Prostate gland (tissue), 2 donors: ENCODE data around the gene CACNA1S. TPM values are rescaled to one million over a fixed set of nuclear protein-coding genes. Genes with fewer than 3 reads are reported as not detected.

Experiments
- DNase-seq: peaks from one replicate; pipeline ENCODE4 v3.0.0-alpha.2; 2019; ENCODE audit warnings: low spot score
- H3K27ac ChIP-seq, 2 donors: fragments of 200-600 bp; sonication (generic); 2 replicates each; pipeline ENCODE4 v1.5.1; 2017 to 2019
- H3K27me3 ChIP-seq: fragments of 200-600 bp; sonication (generic); replicated peaks from 2 replicates; pipeline ENCODE4 v1.5.1; 2019; ENCODE audit not compliant: insufficient read depth
- H3K36me3 ChIP-seq, 2 donors: fragments of 200-600 bp; sonication (generic); 1 replicate in 1 of 2; 2 replicates in 1 of 2; pipeline versions ENCODE4 v1.5.1 to v1.8.1; 2017 to 2019
- H3K4me1 ChIP-seq: fragments of 200-600 bp; sonication (generic); replicated peaks from 2 replicates; pipeline ENCODE4 v1.5.1; 2019
- H3K4me3 ChIP-seq, 2 donors: fragments of 200-600 bp; sonication (generic); 2 replicates each; pipeline ENCODE4 v1.5.1; 2017 to 2019
- H3K9me3 ChIP-seq: fragments of 200-600 bp; sonication (generic); 2 replicates; pipeline ENCODE4 v1.5.1; 2017
- CTCF ChIP-seq, 4 experiments: fragments of 200-600 bp in 2 of 4; fragments of 450-650 bp in 2 of 4; sonication (generic) in 2 of 4; IDR thresholded peaks; 1 replicate in 3 of 4; 2 replicates in 1 of 4; pipeline ENCODE4 v1.5.1; 2016 to 2019; ENCODE audit warnings: antibody characterized with exemption in 4 of 4, mild to moderate bottlenecking in 2 of 4, moderate library complexity in 2 of 4
- POLR2A ChIP-seq: fragments of 450-650 bp; IDR thresholded peaks from one replicate; pipeline ENCODE4 v1.6.1; 2016; ENCODE audit warnings: antibody characterized with exemption, mild to moderate bottlenecking
- POLR2AphosphoS5 ChIP-seq: sonication (generic); formaldehyde crosslinking; IDR thresholded peaks from one replicate; pipeline ENCODE4 v1.6.1; 2017; ENCODE audit warnings: antibody characterized with exemption
- WGBS: methylation state at CpG from one replicate; pipeline ENCODE4 v1.1.5; 2018; 5-methylcytosine and 5-hydroxymethylcytosine counted together
- intact Hi-C: fragments of 100-400 bp; cut with DNase I; formaldehyde crosslinking; loops from one replicate; pipeline ENCODE4 v1.14.2; 2022
- total RNA-seq, 2 donors: library from RNA; depleted of rRNA; stranded (reverse); fragments of >200 nt; gene quantifications; one replicate each; pipeline ENCODE4 v1.1.0, GENCODE V29; 2016

The CACNA1S gene
- total RNA-seq, 2 donors from 2014 or later: 0.55 TPM; not detected in 1

- Histone ChIP-seq H3K36me3 (no peaks in the 10 kb centered on the region), H3K9me3 (no peaks in the 10 kb centered on the region), H3K27me3 (no peaks in the 10 kb centered on the region), H3K4me3 (no peak overlapping the region), H3K4me1 (no peaks in the 10 kb centered on the region), H3K27ac (no peak overlapping the region)
- 82% methylated on average over 13 of the region's 13 CpGs for WGBS
- DNase-seq: no peak
- intact Hi-C loops: no loop called here
- no peak for TF ChIP-seq CTCF (IDR thresholded peaks at IDR 0.05)
- no peak for TF ChIP-seq POLR2AphosphoS5
- no peak for TF ChIP-seq POLR2A
Observed at GRCh38 chr1:201048521-201048920, 63.7 kb downstream of the CACNA1S start.

DNA sequence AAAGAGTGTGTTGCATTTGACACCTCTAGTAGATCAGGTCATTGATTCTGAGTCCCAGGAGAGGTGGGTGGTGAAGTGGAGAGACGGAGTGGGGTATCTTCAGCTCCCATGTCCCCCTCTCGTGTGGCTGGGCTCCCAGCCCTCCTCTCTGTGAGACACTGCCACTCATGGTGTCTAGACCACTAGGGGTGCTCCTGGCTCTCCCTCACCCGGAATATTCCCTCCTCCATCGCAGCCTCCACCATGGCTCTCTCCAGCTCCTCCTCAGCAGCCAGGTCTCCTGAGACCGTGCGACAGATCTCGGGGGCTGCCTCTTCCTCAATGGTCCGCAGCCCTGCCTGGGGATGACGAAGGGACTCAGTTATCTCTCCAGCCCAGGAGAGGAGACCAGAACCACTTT is 68.1 kb downstream of the CACNA1S start:
- no peak for DNase-seq
- no peaks in the 10 kb centered on the region for H3K36me3 ChIP-seq
- TF ChIP-seq POLR2AphosphoS5 (no peak), CTCF (IDR thresholded peaks at IDR 0.05) (no peak)
- no peak overlapping the region for H3K4me3 ChIP-seq
- 87% methylated on average over 9 of the region's 9 CpGs for WGBS
- no peaks in the 10 kb centered on the region for H3K27me3 ChIP-seq
- H3K27ac ChIP-seq: no peak overlapping the region
- no peaks in the 10 kb centered on the region for H3K4me1 ChIP-seq
- intact Hi-C loops: loop anchor here (5.0 kb wide), 1 partner anchor 72 kb away; no protein-coding TSS in a partner anchor
- no peaks in the 10 kb centered on the region for H3K9me3 ChIP-seq

GRCh38 chr1:201042779-201043461 is 69.3 kb downstream of the CACNA1S start:
- no peak overlapping the region for H3K27ac ChIP-seq
- 27% methylated on average over 13 of the region's 13 CpGs for WGBS
- H3K36me3 ChIP-seq: no peaks in the 10 kb centered on the region
- DNase-seq: peak; percentile 62
- no peaks in the 10 kb centered on the region for H3K4me1 ChIP-seq
- intact Hi-C loops: loop anchor here (5.0 kb wide), 1 partner anchor 71 kb away; no protein-coding TSS in a partner anchor
- TF ChIP-seq POLR2A (no peak), POLR2AphosphoS5 (peak; percentile 75), CTCF (IDR thresholded peaks at IDR 0.05) (peak; percentile 50 to 89 (median 72))
- H3K27me3 ChIP-seq: no peaks in the 10 kb centered on the region
- no peaks in the 10 kb centered on the region for H3K9me3 ChIP-seq
- H3K4me3 ChIP-seq: no peak overlapping the region

DNA sequence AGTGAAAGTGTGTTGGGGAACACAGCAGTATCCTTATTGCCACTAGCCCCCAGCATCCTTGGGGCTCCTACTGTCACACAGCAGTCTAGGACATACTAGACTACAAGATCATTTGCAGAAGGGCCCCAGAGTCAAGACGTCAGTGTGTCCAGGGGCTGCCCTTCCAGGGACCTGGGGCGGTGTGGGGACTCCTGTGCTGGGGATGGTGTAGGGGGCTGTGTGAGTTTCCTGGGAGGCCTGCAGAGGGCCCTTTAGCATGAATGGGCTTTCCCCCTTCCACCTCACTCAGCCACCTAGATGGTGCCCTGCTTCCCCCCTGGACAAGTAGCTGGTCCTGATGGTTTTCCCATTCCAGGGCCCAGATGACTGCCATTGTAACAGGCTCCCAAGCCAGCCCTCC is 71.2 kb downstream of the CACNA1S start:
- WGBS: 96% methylated on average over 2 of the region's 2 CpGs
- no peak for DNase-seq
- Histone ChIP-seq H3K4me3 (no peak overlapping the region), H3K27me3 (no peaks in the 10 kb centered on the region), H3K4me1 (no peaks in the 10 kb centered on the region), H3K9me3 (no peaks in the 10 kb centered on the region), H3K36me3 (no peaks in the 10 kb centered on the region), H3K27ac (no peak overlapping the region)
- intact Hi-C loops: loop anchor here (5.0 kb wide), 1 partner anchor 69 kb away; no protein-coding TSS in a partner anchor
- TF ChIP-seq CTCF (IDR thresholded peaks at IDR 0.05) (no peak), POLR2AphosphoS5 (no peak), POLR2A (no peak)

- intact Hi-C loops: loop anchor here (5.0 kb wide), 1 partner anchor 68 kb away; no protein-coding TSS in a partner anchor
Observed at GRCh38 chr1:201039876-201040275, 72.3 kb downstream of the CACNA1S start.

More at GRCh38 chr1:201039876-201040275, 72.3 kb downstream of the CACNA1S start:
- no peaks in the 10 kb centered on the region for H3K9me3 ChIP-seq
- H3K4me3 ChIP-seq: no peak overlapping the region
- TF ChIP-seq CTCF (IDR thresholded peaks at IDR 0.05): no peak
- TF ChIP-seq POLR2A: no peak
- no peak for TF ChIP-seq POLR2AphosphoS5
- H3K27me3 ChIP-seq: no peaks in the 10 kb centered on the region
- H3K4me1 ChIP-seq: no peaks in the 10 kb centered on the region
- 80% methylated on average over 5 of the region's 5 CpGs for WGBS
- H3K27ac ChIP-seq: no peak overlapping the region
- no peaks in the 10 kb centered on the region for H3K36me3 ChIP-seq
- no peak for DNase-seq
